GM18907 (cell line): ENCODE measurements around the gene SIPA1L3.

Experiments
- ATAC-seq: cut with Tn5 transposase; IDR thresholded peaks from one replicate; pipeline ENCODE4 v1.9.1; 2021; ENCODE audit warnings: mild to moderate bottlenecking, moderate library complexity; ENCODE audit not compliant: unreplicated experiment

The SIPA1L3 gene

DNA sequence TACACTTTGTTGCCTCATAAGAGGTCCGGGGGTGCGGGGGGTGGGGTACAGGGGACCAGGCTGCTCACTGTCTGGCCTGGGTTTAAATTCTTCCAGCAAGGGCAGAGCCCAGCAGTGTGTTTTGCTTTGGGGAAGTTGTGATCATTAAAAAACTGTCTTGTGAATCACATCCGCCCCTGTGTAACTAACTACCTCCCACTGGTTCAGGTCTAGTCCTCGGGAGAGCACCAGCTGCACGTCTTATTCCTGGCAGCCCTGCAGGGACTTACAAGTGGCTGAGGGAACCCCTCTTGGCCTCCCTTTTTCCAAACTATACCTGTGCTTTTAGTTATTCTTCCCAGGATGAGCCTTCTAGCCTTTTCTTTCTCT lies 127.5 kb downstream of the SIPA1L3 start:
- no peak for ATAC-seq

- ATAC-seq, result no peak
Observed at GRCh38 chr19:38035515-38036495, 128.8 kb downstream of the SIPA1L3 start.

DNA sequence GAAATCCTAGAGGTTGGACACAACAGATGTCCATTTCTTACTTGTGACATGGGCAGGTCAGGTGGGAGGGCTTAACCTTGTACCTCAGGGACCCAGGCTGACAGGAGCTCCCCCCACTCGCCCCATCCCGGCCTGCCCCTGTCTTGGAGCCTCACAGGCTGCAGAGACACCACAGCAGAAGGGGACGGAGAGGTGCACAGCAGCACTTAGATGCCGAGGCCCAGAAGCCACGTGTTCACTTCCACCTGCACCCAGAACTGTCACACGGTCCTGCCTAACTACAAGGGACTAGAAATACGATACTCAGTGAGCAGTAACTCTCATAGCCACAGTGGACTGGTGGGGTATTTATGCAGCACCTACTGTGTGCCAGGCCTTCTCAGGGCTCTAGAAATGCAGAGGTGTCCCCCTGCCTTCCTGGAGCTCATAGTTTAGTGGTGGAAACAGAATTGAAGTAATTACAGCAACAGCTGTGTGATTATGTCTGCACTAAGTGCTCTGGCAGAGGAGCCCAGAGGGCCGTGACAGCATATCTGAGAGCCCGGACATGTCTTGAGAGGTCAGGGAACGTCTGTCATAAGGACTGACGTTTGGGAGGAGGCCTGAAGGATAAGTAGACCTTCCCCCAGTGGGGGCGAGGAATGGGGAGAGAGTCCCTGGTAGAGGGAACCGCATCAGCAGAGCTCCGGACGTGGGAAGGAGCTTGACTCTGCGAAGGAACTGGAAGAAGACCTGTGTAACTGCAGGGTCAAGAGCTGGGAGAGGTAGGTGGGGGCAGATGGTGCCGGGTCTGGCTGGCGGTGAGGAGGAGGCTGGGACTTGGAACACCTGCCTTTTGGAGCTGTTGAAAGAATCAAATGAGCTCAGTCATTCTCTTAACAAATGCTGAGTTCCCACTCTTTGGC lies 130.0 kb downstream of the SIPA1L3 start:
- ATAC-seq, result no peak

- ATAC-seq, result no peak
Observed at GRCh38 chr19:38039966-38040365, 133.0 kb downstream of the SIPA1L3 start.

DNA sequence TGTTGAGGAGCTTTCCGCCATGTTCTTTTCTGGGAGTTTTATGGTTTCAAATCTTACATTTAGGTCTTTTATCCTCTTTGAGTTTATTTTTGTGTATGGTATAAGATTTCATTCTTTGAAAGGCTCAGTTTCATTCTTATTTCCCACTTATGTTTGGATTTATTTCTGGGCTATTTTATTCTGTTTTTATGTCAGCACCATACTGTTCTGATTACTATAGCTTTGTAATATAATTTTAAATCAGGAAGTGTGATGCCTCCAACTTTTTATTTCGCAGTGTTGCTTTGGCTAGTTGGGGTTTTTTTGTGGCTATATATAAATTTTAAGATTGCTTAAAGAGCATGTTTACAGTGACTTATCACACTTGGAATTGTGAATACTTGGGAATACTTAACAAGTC lies 135.1 kb downstream of the SIPA1L3 start:
- no peak for ATAC-seq

DNA sequence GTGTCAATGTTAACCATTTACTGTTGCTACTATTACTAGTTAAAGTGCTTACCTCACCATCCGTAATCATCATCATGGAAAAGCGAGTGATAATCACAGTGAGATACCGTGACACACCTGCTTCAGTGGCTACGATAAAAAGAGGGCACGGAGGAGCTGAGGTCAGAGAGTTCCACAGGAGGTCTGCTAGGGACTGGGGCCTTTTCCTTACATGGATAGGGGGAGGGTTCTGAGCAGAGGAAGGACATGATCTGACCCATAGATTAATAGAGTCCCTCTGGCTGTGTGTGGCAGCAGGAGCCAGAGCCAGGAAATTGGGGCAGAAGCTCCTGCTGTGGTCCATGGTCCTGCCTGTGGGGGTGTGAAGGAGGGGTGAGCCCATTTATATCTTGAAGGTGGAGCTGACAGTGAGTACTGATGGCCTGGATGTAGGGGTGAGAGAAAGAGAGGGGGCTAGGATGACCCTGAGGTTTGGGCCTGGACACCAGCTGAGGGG lies 136.7 kb downstream of the SIPA1L3 start:
- ATAC-seq, result no peak

GRCh38 chr19:38044267-38045111 lies 137.5 kb downstream of the SIPA1L3 start:
- no peak for ATAC-seq

DNA sequence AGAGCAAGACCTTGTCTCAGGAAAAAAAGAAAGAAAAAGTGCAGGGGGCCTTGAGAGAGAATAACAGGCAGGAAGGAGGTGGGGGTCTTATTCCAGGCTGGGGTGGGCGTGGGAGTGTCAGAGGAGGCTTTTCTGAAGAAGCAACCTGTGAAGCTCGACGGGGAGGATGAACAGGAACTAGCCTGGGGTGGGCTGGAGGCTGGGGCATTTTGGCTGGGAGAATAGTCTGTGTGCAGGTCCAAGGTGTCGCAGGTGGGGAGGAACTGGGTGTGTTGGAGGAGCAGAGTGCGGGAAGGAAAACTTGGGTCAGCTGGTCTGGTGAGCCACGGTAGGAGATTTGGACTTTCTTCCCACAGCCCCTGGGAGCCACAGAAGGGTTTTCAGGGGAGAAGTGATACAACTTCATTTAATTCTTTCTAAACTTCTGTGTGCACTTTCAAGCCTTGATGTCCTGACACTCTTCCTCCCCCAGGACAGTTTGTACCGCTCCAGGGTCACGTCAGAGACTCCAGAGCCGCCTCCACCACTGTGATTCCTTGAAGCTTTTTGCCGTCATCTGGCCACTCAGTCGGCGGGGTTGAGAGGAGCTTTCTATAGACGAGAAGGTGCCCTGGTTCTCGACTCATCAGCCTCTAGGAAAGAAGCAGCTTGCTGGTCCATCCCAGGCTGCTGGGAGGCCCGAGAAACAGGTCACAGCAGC lies 138.7 kb downstream of the SIPA1L3 start:
- ATAC-seq, result no peak

- peak; percentile 46 for ATAC-seq
Observed at GRCh38 chr19:38046254-38047048, 139.4 kb downstream of the SIPA1L3 start.

DNA sequence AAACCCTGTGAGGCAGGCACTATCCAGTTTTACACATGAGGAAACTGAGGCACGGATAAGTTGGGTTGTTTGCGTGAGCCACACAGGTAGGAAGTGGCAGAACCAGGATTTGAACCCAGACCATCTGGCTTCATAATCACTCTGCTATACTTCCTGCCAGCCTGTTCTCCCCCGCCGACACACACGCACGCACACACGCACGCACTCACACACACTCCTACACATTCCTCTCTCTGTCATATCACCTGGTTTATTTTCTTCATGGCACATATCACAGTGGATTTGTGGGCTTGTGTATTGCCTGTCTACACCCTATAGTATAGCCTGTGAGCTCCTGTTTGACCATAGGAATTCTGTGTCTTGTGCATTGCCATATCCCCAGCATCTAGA lies 140.0 kb downstream of the SIPA1L3 start:
- ATAC-seq, result no peak

DNA sequence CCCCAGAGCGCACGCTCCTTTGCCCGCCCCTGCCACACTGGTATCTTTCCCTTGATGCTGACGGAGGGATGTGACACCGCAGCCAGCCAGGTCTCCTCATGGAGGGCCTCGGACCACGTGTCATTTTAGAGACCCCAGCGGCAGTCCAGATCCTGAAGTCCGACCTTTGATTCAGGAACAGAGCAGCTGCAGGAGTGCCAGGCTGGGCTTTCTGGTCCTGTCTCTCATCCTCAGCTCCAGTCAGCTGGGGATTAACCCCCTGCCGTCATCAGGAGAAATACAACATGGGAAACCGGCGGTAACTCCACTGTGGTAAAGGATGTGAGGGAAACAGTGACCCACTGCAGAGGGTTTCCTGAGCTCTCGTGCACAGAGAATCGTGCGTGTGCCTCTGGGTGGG lies 140.6 kb downstream of the SIPA1L3 start:
- no peak for ATAC-seq

GRCh38 chr19:38049105-38049649 lies 142.2 kb downstream of the SIPA1L3 start:
- peak; percentile 50 for ATAC-seq

GRCh38 chr19:38055010-38055409 lies 148.0 kb downstream of the SIPA1L3 start:
- ATAC-seq, result no peak

GRCh38 chr19:38055655-38056521 lies 148.9 kb downstream of the SIPA1L3 start:
- no peak for ATAC-seq

DNA sequence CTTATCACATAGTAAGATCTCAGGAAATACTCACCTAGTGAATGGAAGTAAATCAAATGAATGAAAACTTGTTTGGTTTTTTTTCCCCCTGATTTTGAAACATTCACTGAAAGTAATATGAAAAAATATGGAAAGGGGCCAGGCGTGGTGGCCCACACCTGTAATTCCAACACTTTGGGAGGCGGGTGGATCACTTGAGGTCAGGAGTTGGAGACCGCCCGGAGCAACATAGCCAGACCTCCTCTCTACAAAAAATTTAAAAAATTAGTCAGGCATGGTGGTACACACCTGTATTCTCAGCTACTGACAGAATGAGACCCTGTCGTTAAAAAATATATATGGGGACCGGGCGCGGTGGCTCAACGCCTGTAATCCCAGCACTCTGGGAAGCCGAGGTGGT lies 149.6 kb downstream of the SIPA1L3 start:
- no peak for ATAC-seq

GRCh38 chr19:38057959-38058690 lies 151.1 kb downstream of the SIPA1L3 start:
- ATAC-seq, result no peak

DNA sequence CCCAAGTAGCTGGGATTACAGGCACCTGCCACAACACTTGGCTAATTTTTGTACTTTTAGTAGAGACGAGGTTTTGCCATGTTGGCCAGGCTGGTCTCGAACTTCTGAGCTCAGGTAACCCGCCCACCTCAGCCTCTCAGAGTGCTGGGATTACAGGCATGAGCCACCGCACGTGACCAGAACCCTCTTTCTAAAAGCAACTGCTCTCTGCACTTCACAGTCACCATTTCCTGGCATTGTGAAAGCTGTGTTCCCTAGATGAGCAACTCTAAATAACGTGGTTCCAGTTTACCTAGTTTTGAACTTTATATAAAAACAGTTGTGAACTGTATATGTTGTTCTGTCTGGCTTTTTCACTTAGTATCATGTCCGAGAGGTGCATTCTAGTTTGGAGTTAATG lies 152.9 kb downstream of the SIPA1L3 start:
- ATAC-seq, result no peak
